SK-N-SH treated with all-trans-retinoic acid at 6 μM for 48 hours (cell line): Measurements from ENCODE around the gene FLT3LG.

Experiments
- ATAC-seq: fragments of 200-7000 bp; cut with Tn5 transposase; 3 replicates; pipeline ENCODE4 v1.9.1; 2020; ENCODE audit warnings: mild to moderate bottlenecking, moderate library complexity
- ARNTL ChIP-seq: fragments of 450-650 bp; formaldehyde crosslinking; IDR thresholded peaks from 2 replicates; pipeline ENCODE4 v1.5.0; 2020; ENCODE audit warnings: low read depth, mild to moderate bottlenecking, moderate library complexity, borderline replicate concordance
- CREB5 ChIP-seq: fragments of 250-450 bp; sonication (Bioruptor Pico); IDR thresholded peaks from 2 replicates; pipeline ENCODE4 v1.5.1; 2020; ENCODE audit warnings: low read depth, mild to moderate bottlenecking, moderate library complexity
- CSRNP3 ChIP-seq: fragments of 250-450 bp; sonication (Bioruptor Pico); IDR thresholded peaks from 2 replicates; pipeline ENCODE4 v1.5.1; 2021; ENCODE audit warnings: mild to moderate bottlenecking, moderate library complexity
- ESRRG ChIP-seq: fragments of 250-450 bp; sonication (Bioruptor Pico); IDR thresholded peaks from 2 replicates; pipeline ENCODE4 v1.6.1; 2021; ENCODE audit warnings: mild to moderate bottlenecking
- GLIS3 ChIP-seq: fragments of 250-450 bp; sonication (Bioruptor Pico); IDR thresholded peaks from 2 replicates; pipeline ENCODE4 v1.5.0; 2020; ENCODE audit warnings: mild to moderate bottlenecking, moderate library complexity
- ISL1 ChIP-seq: fragments of 250-450 bp; sonication (Bioruptor Pico); IDR thresholded peaks from 2 replicates; pipeline ENCODE4 v2.1.2; 2022; ENCODE audit warnings: mild to moderate bottlenecking, moderate library complexity
- OSR1 ChIP-seq: fragments of 250-450 bp; sonication (Bioruptor Pico); IDR thresholded peaks from 2 replicates; pipeline ENCODE4 v1.8.0; 2022; ENCODE audit warnings: moderate library complexity, mild to moderate bottlenecking, inconsistent platforms
- PATZ1 ChIP-seq: fragments of 250-450 bp; sonication (Bioruptor Pico); IDR thresholded peaks from 2 replicates; pipeline ENCODE4 v1.8.0; 2020; ENCODE audit warnings: mild to moderate bottlenecking, moderate library complexity, borderline replicate concordance
- POU6F1 ChIP-seq: fragments of 250-450 bp; sonication (Bioruptor Pico); IDR thresholded peaks from 2 replicates; pipeline ENCODE4 v1.8.0; 2021; ENCODE audit warnings: low read depth, mild to moderate bottlenecking, moderate library complexity, borderline replicate concordance
- PPARA ChIP-seq: fragments of 250-450 bp; sonication (Bioruptor Pico); IDR thresholded peaks from 2 replicates; pipeline ENCODE4 v1.5.0; 2020; ENCODE audit warnings: mild to moderate bottlenecking, borderline replicate concordance
- RARB ChIP-seq: fragments of 250-450 bp; sonication (Bioruptor Pico); IDR thresholded peaks from 2 replicates; pipeline ENCODE4 v1.8.0; 2021; ENCODE audit warnings: mild to moderate bottlenecking, moderate library complexity
- SNAI2 ChIP-seq: fragments of 250-450 bp; sonication (Bioruptor Pico); IDR thresholded peaks from 2 replicates; pipeline ENCODE4 v1.5.0; 2020; ENCODE audit warnings: mild to moderate bottlenecking, moderate library complexity
- TCF4 ChIP-seq: fragments of 250-450 bp; sonication (Bioruptor Pico); IDR thresholded peaks from 2 replicates; pipeline ENCODE4 v1.8.0; 2021; ENCODE audit warnings: mild to moderate bottlenecking, moderate library complexity, borderline replicate concordance
- TOX ChIP-seq: fragments of 250-450 bp; sonication (Bioruptor Pico); IDR thresholded peaks from 2 replicates; pipeline ENCODE4 v1.8.0; 2021; ENCODE audit warnings: mild to moderate bottlenecking, moderate library complexity, borderline replicate concordance
- TSHZ2 ChIP-seq: fragments of 250-450 bp; sonication (Bioruptor Pico); IDR thresholded peaks from 2 replicates; pipeline ENCODE4 v1.5.0; 2020; ENCODE audit warnings: mild to moderate bottlenecking, moderate library complexity
- ZC3H10 ChIP-seq: fragments of 250-450 bp; sonication (Bioruptor Pico); IDR thresholded peaks from 2 replicates; pipeline ENCODE4 v1.5.1; 2021; ENCODE audit warnings: mild to moderate bottlenecking, moderate library complexity
- ZFP3 ChIP-seq: fragments of 250-450 bp; sonication (Bioruptor Pico); IDR thresholded peaks from 2 replicates; pipeline ENCODE4 v1.5.0; 2020; ENCODE audit warnings: mild to moderate bottlenecking, moderate library complexity
- ZFP30 ChIP-seq: fragments of 450-650 bp; formaldehyde crosslinking; IDR thresholded peaks from 2 replicates; pipeline ENCODE4 v1.5.0; 2022; ENCODE audit warnings: mild to moderate bottlenecking, moderate library complexity
- ZNF565 ChIP-seq: fragments of 450-650 bp; formaldehyde crosslinking; conservative IDR thresholded peaks from 2 replicates; pipeline ENCODE4 v1.5.0; 2020; ENCODE audit warnings: low read depth, mild to moderate bottlenecking, moderate library complexity
- ZNF70 ChIP-seq: fragments of 450-650 bp; formaldehyde crosslinking; IDR thresholded peaks from 2 replicates; pipeline ENCODE4 v1.5.0; 2020; ENCODE audit warnings: mild to moderate bottlenecking, moderate library complexity
- ZNF8 ChIP-seq: fragments of 450-650 bp; formaldehyde crosslinking; IDR thresholded peaks from 2 replicates; pipeline ENCODE4 v1.5.0; 2020; ENCODE audit warnings: mild to moderate bottlenecking, moderate library complexity

FLT3LG gene

GRCh38 chr19:49496574-49497008 lies 22.6 kb downstream of the FLT3LG start:
- TF ChIP-seq ZNF70 (CRISPR knock-in tag): no peak
- no peak for TF ChIP-seq ISL1 (CRISPR knock-in tag)
- no peak for TF ChIP-seq OSR1 (CRISPR knock-in tag)
- TF ChIP-seq ESRRG (CRISPR knock-in tag): no peak
- TF ChIP-seq TOX: no peak
- TF ChIP-seq POU6F1: no peak
- no peak for ATAC-seq

- TF ChIP-seq TSHZ2 (CRISPR knock-in tag) (no peak), ZNF8 (no peak), CREB5 (CRISPR knock-in tag) (no peak), TCF4 (no peak), POU6F1 (no peak), GLIS3 (CRISPR knock-in tag) (no peak), PATZ1 (CRISPR knock-in tag) (no peak), SNAI2 (CRISPR knock-in tag) (no peak), ZNF565 (no peak), ZC3H10 (no peak), CSRNP3 (CRISPR knock-in tag) (no peak), PPARA (CRISPR knock-in tag) (no peak), ESRRG (CRISPR knock-in tag) (no peak), TOX (no peak), RARB (CRISPR knock-in tag) (no peak), OSR1 (CRISPR knock-in tag) (no peak), ARNTL (CRISPR knock-in tag) (no peak), ISL1 (CRISPR knock-in tag) (no peak), ZFP3 (CRISPR knock-in tag) (no peak), ZFP30 (CRISPR knock-in tag) (no peak)
- ATAC-seq: peak; percentile 15
These were observed 23.2 kb downstream of the FLT3LG start for GRCh38 chr19:49497047-49497788.
